CD1c-positive myeloid dendritic cell (primary cell): ENCODE results near the gene HELZ2.
A peak's percentile ranks its signal among the peaks of the same experiment; 100 is the strongest.

Experiments
- DNase-seq: peaks from one replicate; pipeline ENCODE4 v3.0.0-alpha.2; 2016; ENCODE audit errors: extremely low spot score

The HELZ2 gene

GRCh38 chr20:63539441-63540370, 34.3 kb downstream of the HELZ2 start:
- no peak for DNase-seq

GRCh38 chr20:63539092-63539430, 35.0 kb downstream of the HELZ2 start:
- DNase-seq: no peak

- DNase-seq: peak; percentile 41
These were observed 35.6 kb downstream of the HELZ2 start for GRCh38 chr20:63538204-63539091.

GRCh38 chr20:63537525-63538203, 36.4 kb downstream of the HELZ2 start:
- DNase-seq: peak; percentile 99

GRCh38 chr20:63536997-63537524, 37.0 kb downstream of the HELZ2 start, which contains the start of gene PTK6:
TSS of gene PTK6 (minus strand) at chr20:63537376. CDS start at chr20:63537314, 62 bp downstream.
- peak; percentile 85 for DNase-seq

GRCh38 chr20:63536241-63536977, 37.6 kb downstream of the HELZ2 start:
- no peak for DNase-seq

GRCh38 chr20:63534831-63535651, 39.0 kb downstream of the HELZ2 start:
- DNase-seq: no peak

- no peak for DNase-seq
These were observed 39.6 kb downstream of the HELZ2 start for GRCh38 chr20:63534427-63534830.

GRCh38 chr20:63533871-63534393, 40.1 kb downstream of the HELZ2 start:
- DNase-seq: no peak

- DNase-seq: no peak
These were observed 40.7 kb downstream of the HELZ2 start for GRCh38 chr20:63533388-63533787.

GRCh38 chr20:63532449-63532971, 41.5 kb downstream of the HELZ2 start:
- DNase-seq: no peak

GRCh38 chr20:63531686-63532448, 42.2 kb downstream of the HELZ2 start:
- DNase-seq: no peak

GRCh38 chr20:63530788-63531160, 43.3 kb downstream of the HELZ2 start:
- DNase-seq: no peak

GRCh38 chr20:63529861-63530787, 43.9 kb downstream of the HELZ2 start:
- no peak for DNase-seq

GRCh38 chr20:63529180-63529860, 44.7 kb downstream of the HELZ2 start:
- DNase-seq: no peak

GRCh38 chr20:63527184-63527583, 46.9 kb downstream of the HELZ2 start:
- DNase-seq: no peak

- no peak for DNase-seq
These were observed 48.1 kb downstream of the HELZ2 start for GRCh38 chr20:63525971-63526370.
